H1 (cell line): ENCODE measurements around the gene MSI2. TPM values are rescaled to one million over a fixed set of nuclear protein-coding genes. Genes with fewer than 3 reads are reported as not detected.

Experiments used
- CEBPB ChIP-seq: IDR thresholded peaks from 2 replicates; pipeline ENCODE4 v1.6.1; 2012; ENCODE audit warnings: low read depth, low read length
- CHD1 ChIP-seq: IDR thresholded peaks from 2 replicates; pipeline ENCODE4 v1.6.1; 2012; ENCODE audit warnings: low read depth, low read length, improper control_type of control experiment
- JUN ChIP-seq: IDR thresholded peaks from 2 replicates; pipeline ENCODE4 v1.6.1; 2011; ENCODE audit warnings: low read depth, mild to moderate bottlenecking, improper control_type of control experiment, low read length
- JUND ChIP-seq: IDR thresholded peaks from 2 replicates; pipeline ENCODE4 v1.6.1; 2011; ENCODE audit warnings: mild to moderate bottlenecking, improper control_type of control experiment, low read length
- NANOG ChIP-seq: IDR thresholded peaks from 2 replicates; pipeline ENCODE4 v1.6.1; 2011; ENCODE audit warnings: low read length, low read depth, mild to moderate bottlenecking, inconsistent platforms; ENCODE audit not compliant: insufficient read depth, poor library complexity, severe bottlenecking
- SIN3A ChIP-seq, 2 experiments: IDR thresholded peaks in 1 of 2; conservative IDR thresholded peaks in 1 of 2; 2 replicates each; pipeline ENCODE4 v1.6.1; 2011 to 2012; ENCODE audit warnings: low read length in 2 of 2, improper control_type of control experiment in 1 of 2, low read depth in 1 of 2, mild to moderate bottlenecking in 1 of 2
- polyA plus RNA-seq, 7 experiments: library from polyadenylated mRNA; depleted of rRNA in 3 of 7; stranded (reverse) in 5 of 7; unstranded in 2 of 7; fragments of >200 nt in 5 of 7; fragments of 200-250 nt in 2 of 7; gene quantifications; 1 replicate in 5 of 7; 2 replicates in 1 of 7; 4 replicates in 1 of 7; pipeline versions ENCODE4 v1.2.1 to v1.2.3, GENCODE V29; 2011 to 2013; ENCODE audit warnings: missing spikeins in 2 of 7, mixed read lengths in 2 of 7
- total RNA-seq: library from RNA; stranded (reverse); fragmentation: NEBNext Ultra II Directional; extraction: Animal tissue kit (Norgen Biotek cat#: 25700); gene quantifications from 2 replicates; pipeline ENCODE4 v1.2.1, GENCODE V29; 2021
- TF ChIP-seq, protein P1 (sequence below): fragments of 300-600 bp; sonication (generic); IDR thresholded peaks from 2 replicates; pipeline ENCODE4 v1.7.1; 2012; ENCODE audit warnings: low read length, moderate library complexity, mild to moderate bottlenecking, inconsistent platforms; ENCODE audit not compliant: insufficient replicate concordance
- TF ChIP-seq, protein P2 (sequence below): IDR thresholded peaks from 2 replicates; pipeline ENCODE4 v1.6.1; 2011; ENCODE audit warnings: low read depth, mild to moderate bottlenecking, low read length; ENCODE audit not compliant: insufficient read depth

Gene MSI2
- total and polyA plus RNA-seq, 2 of the 8 experiments (the other 6 are each of a cell fraction or from before 2014, with no cell fraction given) = 36.7 to 80.6 TPM

DNA sequence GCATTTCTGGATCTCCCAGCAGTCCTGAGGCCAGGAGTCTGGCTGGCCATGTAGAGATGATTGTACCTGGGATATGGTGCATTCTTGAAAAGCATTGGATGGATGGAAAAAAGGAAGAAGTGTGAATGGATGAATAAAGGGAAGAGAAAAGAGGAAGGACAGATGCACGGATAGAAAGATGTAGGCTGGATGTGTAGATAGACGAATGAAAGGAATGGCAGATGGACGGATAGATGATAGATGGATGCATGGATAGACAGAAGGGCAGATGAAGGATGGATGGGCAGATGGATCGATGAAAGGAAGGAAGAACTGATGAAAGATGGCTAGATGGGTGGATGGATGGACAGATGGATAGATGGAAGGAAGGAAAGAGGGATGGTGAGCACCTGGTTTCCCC, 210.9 kb downstream of the MSI2 start (continued):
- TF ChIP-seq, protein P1, sequence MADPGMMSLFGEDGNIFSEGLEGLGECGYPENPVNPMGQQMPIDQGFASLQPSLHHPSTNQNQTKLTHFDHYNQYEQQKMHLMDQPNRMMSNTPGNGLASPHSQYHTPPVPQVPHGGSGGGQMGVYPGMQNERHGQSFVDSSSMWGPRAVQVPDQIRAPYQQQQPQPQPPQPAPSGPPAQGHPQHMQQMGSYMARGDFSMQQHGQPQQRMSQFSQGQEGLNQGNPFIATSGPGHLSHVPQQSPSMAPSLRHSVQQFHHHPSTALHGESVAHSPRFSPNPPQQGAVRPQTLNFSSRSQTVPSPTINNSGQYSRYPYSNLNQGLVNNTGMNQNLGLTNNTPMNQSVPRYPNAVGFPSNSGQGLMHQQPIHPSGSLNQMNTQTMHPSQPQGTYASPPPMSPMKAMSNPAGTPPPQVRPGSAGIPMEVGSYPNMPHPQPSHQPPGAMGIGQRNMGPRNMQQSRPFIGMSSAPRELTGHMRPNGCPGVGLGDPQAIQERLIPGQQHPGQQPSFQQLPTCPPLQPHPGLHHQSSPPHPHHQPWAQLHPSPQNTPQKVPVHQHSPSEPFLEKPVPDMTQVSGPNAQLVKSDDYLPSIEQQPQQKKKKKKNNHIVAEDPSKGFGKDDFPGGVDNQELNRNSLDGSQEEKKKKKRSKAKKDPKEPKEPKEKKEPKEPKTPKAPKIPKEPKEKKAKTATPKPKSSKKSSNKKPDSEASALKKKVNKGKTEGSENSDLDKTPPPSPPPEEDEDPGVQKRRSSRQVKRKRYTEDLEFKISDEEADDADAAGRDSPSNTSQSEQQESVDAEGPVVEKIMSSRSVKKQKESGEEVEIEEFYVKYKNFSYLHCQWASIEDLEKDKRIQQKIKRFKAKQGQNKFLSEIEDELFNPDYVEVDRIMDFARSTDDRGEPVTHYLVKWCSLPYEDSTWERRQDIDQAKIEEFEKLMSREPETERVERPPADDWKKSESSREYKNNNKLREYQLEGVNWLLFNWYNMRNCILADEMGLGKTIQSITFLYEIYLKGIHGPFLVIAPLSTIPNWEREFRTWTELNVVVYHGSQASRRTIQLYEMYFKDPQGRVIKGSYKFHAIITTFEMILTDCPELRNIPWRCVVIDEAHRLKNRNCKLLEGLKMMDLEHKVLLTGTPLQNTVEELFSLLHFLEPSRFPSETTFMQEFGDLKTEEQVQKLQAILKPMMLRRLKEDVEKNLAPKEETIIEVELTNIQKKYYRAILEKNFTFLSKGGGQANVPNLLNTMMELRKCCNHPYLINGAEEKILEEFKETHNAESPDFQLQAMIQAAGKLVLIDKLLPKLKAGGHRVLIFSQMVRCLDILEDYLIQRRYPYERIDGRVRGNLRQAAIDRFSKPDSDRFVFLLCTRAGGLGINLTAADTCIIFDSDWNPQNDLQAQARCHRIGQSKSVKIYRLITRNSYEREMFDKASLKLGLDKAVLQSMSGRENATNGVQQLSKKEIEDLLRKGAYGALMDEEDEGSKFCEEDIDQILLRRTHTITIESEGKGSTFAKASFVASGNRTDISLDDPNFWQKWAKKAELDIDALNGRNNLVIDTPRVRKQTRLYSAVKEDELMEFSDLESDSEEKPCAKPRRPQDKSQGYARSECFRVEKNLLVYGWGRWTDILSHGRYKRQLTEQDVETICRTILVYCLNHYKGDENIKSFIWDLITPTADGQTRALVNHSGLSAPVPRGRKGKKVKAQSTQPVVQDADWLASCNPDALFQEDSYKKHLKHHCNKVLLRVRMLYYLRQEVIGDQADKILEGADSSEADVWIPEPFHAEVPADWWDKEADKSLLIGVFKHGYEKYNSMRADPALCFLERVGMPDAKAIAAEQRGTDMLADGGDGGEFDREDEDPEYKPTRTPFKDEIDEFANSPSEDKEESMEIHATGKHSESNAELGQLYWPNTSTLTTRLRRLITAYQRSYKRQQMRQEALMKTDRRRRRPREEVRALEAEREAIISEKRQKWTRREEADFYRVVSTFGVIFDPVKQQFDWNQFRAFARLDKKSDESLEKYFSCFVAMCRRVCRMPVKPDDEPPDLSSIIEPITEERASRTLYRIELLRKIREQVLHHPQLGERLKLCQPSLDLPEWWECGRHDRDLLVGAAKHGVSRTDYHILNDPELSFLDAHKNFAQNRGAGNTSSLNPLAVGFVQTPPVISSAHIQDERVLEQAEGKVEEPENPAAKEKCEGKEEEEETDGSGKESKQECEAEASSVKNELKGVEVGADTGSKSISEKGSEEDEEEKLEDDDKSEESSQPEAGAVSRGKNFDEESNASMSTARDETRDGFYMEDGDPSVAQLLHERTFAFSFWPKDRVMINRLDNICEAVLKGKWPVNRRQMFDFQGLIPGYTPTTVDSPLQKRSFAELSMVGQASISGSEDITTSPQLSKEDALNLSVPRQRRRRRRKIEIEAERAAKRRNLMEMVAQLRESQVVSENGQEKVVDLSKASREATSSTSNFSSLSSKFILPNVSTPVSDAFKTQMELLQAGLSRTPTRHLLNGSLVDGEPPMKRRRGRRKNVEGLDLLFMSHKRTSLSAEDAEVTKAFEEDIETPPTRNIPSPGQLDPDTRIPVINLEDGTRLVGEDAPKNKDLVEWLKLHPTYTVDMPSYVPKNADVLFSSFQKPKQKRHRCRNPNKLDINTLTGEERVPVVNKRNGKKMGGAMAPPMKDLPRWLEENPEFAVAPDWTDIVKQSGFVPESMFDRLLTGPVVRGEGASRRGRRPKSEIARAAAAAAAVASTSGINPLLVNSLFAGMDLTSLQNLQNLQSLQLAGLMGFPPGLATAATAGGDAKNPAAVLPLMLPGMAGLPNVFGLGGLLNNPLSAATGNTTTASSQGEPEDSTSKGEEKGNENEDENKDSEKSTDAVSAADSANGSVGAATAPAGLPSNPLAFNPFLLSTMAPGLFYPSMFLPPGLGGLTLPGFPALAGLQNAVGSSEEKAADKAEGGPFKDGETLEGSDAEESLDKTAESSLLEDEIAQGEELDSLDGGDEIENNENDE = no peak
- TF ChIP-seq SIN3A (conservative IDR thresholded peaks at IDR 0.05 in 1 of 2, IDR thresholded peaks at IDR 0.05 in 1 of 2; ENCODE audit: low read depth in 1 of 2, low read length in 2 of 2) (no peak), JUND (no peak), JUN (no peak), NANOG (no peak), CHD1 (no peak), CEBPB (no peak)
- TF ChIP-seq, protein P2, sequence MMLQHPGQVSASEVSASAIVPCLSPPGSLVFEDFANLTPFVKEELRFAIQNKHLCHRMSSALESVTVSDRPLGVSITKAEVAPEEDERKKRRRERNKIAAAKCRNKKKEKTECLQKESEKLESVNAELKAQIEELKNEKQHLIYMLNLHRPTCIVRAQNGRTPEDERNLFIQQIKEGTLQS = no peak
